ENCODE measurements around the gene KCNQ5.
"Not testable (repeated sequence)": the region's sequence is repeated elsewhere in the genome, so short reads cannot be mapped to it uniquely, and the experiment has no call there.

Gene KCNQ5

DNA sequence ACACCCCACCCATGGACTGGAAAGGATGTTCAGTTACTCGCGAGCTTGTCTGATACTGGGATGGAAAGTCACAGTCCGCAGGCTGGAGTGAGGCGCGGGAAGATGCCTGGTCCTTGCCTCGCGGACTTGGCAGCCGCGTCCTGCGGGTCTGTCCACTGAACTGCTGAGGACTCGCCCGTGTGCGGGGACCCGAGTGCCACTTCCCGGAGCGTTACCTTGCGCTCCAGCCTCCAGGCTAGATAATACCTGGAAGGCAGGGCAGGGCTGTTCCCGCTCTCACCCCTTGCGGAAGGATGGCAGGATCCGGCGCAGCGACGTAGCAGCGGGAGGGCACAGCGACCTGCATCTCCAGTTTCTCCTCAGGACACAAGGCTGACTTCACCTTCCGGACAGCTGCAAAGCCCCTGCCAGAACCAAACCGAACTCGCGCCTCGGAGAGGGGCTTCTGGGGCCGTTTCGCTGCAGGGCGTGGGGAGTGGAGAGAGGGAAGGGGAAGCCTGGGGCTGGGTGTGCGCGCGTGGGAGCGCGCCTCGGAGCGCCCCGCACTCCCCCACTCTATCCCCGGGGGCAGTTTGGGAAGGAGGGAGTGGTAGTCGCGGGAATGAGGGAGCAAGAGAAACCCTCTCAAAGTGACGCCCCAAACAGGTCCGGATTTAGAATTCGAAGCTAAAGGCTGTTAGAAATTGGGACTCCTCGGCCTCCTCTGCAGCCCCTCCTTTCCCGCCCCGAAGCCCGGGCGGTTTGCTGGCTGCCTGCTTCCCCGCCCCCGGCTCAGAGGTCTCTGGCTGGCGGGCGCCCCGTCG is at the start of gene KCNQ5:
KCNQ5 (plus strand) TSS at position 774 of the 803 bp plus-strand sequence.
- peak; percentile 57 for DNase-seq

DNA sequence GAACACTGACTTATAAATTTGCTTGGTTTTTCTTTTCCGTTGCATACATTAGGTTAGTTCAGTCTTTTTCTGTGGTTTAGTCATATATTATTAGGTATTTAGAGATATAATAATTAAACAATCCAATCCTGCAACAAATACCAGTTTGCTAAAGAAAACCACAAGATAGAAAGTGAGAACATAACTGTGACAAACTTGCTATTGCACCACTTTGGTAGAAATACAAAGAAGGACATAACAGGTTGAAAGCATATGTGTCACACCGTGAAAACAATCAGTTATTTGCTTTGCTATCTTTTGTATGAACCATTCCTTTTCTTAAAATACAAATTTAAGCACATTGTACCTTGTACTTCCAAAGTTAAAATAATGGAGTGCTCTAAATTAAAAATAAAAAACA is 42.0 kb upstream of the KCNQ5 start:
- DNase-seq: peak; percentile 14

DNA sequence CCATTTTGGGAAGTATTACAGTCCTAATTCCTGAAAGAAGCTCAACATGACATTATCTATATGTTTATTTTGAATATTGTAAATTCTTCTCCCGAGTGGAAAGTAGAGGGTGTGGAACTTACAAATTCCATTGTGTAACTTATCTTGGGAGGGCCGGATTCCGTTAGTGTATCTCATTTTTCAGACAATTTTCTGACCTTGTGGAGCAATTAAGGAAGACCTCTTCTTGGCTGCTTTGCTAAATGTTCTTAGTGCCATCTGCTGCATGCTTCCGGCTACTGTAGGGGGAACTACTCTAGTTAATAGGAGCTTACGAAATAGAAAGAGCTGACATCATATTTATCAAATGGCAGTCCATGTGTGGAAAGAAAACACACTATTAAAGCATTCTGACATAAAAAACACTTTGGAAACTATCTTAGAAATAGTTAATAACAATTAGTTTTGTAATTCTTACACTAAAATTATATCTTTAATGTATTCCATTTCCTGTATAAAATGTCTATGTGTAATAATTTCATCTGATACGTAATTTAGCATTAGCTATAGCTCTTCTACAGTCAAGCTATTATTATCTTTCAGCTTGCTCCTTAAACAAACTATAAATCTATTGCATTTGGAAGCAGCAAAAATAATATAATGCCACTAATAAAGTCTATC is 41.5 kb upstream of the KCNQ5 start:
- DNase-seq: peak; percentile 93

DNA sequence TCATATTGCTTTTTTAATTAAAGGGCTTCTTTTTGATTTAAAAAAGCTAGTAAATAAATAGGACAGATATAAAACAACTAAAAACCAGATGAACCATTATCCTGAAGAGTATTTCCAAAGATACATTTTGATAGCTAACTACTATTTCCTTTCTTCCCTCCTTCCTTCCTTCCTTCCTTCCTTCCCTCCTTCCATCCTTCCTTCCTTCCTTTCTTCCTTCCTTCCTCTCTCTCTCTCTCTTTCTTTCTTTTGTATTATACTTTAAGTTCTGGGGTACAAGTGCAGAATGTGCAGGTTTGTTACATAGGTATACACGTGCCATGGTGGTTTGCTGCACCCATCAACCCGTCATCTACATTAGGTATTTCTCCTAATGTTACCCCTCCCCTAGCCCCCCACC is 40.9 kb upstream of the KCNQ5 start:
- not testable (repeated sequence) for DNase-seq

DNA sequence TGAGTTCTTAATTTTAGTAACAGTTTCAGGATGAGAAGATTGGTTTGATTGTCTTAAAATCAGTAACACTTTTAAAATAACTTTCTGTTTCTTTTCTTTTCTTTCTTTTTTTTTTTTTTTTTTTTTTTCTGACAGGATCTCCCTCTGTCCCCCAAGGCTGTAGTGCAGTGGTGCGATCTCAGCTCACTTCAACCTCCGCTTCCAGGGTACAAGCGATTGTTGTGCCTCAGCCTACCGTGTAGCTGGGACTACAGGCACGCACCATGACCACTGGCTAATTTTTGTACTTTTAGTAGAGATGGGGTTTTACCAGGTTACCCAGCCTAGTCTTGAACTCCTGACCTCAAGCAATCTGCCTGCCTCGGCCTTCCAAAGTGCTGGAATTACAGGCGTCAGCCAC is 33.7 kb upstream of the KCNQ5 start:
- DNase-seq: no peak

- DNase-seq: no peak
Observed at GRCh38 chr6:72589096-72589495, 32.8 kb upstream of the KCNQ5 start.

DNA sequence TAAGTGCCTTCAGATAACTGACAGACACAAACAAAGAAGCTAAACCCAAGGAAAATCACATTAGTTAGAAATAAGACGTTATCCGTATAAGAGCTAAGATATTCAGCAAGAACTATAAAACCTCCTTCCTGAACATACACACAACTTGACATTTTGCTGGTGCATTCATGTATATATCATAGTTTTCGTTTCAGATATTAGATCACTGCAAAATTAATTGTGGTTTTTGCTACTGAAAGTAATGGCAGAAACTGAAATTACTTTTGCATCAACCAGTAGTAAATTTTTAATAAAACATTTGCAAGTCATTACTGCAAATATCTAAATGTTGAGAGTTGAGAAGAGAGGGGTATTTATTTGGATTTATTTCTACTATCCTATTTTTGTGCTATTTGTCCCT is 26.1 kb upstream of the KCNQ5 start:
- no peak for DNase-seq

- DNase-seq: peak; percentile 81
Observed at GRCh38 chr6:72616406-72617015, 5.4 kb upstream of the KCNQ5 start.

- no peak for DNase-seq
Observed at GRCh38 chr6:72617721-72618120, 4.1 kb upstream of the KCNQ5 start.

- peak; percentile 63 for DNase-seq
Observed at GRCh38 chr6:72619883-72620696, 1.8 kb upstream of the KCNQ5 start.

DNA sequence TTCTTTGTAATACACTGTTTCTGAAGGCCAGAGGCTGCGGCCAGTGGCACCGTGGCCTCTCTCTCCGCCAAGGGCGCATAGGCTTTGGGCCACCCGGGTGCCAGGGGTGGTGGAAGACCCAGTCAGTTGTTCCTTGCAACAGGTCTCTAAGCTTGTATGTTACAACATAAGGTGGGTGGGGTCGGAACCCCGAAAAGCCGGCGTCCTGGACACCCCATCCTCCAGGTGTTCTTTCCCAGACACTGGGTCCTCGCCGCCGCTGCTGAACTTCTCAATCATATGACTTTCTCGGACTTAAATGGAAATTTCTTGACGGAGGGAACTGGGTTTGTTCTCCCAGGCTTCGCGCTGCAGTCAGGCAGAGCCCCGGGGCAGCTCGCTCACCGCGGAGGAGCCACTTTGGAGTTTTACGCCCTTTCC is 983 bp upstream of the KCNQ5 start:
- DNase-seq: peak; percentile 15

DNA sequence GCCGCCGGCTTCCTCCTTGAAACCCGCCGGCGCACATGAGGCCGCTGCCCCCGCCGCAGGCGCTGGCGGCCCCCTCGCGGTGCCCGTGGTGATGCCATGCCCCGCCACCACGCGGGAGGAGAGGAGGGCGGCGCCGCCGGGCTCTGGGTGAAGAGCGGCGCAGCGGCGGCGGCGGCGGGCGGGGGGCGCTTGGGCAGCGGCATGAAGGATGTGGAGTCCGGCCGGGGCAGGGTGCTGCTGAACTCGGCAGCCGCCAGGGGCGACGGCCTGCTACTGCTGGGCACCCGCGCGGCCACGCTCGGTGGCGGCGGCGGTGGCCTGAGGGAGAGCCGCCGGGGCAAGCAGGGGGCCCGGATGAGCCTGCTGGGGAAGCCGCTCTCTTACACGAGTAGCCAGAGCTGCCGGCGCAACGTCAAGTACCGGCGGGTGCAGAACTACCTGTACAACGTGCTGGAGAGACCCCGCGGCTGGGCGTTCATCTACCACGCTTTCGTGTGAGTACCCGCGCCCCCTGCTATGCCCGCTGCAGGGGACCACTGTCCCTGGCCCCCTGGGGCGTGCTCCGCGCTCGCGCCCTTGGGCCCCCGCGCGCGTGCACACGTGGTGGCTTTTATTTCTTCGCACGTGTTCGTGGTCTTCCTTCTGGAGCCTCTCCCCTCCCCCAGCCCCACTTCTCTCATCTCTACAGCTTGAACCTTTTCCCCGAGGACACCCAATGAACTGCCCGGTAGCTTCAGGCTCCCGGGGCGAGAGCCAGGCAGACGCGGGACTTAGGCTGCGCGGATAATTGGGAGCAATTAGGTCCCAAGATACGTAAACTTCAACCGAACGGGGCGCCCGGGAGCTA is 453 bp downstream of the KCNQ5 start:
- peak; percentile 85 for DNase-seq

- DNase-seq: no peak
Observed at GRCh38 chr6:72623808-72624207, 1.9 kb downstream of the KCNQ5 start.

GRCh38 chr6:72624557-72625160 is 2.8 kb downstream of the KCNQ5 start:
- peak; percentile 84 for DNase-seq

DNA sequence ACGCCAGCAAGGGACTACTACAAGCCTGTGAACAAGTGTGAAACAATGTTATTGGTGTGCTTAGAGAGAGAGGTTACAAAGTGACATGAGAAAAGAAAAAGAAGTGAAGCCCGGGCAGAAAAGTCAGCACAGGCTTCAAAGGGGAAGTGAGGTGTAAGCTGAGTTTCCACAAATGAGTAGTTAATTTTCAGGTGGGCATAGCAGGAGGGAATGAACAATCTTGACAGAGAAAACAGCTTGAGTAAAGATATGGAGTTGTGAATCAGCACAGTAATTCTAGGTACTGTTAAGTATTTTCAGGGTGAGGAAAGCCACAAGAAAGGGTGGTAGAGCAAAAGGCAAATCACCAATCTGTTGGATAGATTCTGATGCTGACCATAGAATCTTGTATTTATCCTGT is 4.3 kb downstream of the KCNQ5 start:
- DNase-seq: peak; percentile 13

DNA sequence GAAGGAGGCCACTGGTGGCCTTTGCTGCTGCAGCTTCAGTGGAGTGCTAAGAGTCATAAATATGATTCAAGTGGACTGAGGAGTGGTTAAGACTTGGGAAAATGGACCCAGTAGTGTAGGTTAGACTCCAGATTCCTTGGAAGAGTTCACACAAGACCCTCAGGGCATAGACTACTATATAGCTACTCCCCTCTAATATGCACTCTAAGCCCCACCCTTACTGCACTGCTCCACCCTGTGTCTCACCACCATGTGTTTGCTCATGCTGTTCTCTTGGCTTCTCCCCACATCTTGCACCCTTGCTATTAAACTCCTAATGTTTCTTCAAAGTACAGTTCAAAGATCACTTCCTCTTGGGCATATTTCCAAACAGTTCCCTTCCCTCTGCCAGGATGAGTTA is 5.7 kb downstream of the KCNQ5 start:
- no peak for DNase-seq

DNA sequence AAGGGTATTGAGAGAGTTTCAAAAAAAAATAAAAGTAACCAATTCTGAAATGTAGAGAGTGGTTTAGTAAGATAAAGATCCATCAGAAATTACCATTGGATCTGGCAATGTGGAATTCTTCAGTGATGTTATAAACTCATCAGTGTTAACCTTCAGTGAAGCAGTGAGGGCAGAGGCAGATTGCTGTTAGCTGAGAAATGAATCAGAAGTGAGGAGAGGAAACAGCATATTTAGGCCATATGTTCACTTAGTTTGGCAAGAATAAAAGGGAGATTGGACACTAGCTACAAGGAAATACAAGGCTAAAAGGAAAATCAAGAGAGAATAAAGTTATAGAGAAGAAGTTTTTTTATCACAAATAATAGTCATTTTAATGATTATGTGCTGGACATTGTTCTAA is 9.6 kb downstream of the KCNQ5 start:
- no peak for DNase-seq

- no peak for DNase-seq
Observed at GRCh38 chr6:72635636-72636035, 13.8 kb downstream of the KCNQ5 start.

- no peak for DNase-seq
Observed at GRCh38 chr6:72636215-72636614, 14.4 kb downstream of the KCNQ5 start.

GRCh38 chr6:72636786-72637185 is 14.9 kb downstream of the KCNQ5 start:
- DNase-seq: no peak

DNA sequence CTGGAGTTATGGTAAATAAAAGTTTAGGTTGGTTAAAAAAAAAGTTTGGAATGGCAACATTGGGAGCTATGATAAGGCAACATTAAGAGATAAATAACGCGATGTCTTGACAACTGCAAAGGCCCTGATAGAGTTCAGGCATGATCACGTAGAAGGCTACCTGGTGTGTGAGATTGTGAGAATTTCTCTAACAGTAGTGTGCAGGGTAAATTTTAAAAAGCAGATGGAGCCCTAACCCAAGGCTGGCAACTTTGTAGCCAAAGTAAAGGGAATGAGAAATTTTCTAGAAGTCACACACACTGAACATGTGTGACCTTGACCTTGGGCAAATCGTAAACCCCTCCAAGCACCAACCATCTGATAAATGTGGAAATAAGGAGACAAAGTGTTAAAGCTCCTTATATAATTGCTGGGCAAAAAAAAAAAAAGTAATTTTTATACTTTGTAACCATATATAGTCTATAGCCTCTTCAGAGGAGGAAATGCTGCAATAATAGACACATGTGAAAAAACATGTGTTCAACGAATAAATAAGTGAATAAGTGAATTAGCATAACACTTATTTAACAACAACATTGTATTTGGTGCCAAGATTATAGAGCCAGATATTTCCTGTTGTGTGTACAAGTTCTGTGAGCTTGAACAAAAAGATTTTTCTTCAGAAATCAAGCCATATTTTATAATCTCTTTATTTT is 18.2 kb downstream of the KCNQ5 start:
- DNase-seq: peak; percentile 21
